HepG2 (cell line): Measurements from ENCODE around the gene GLS2. TPM values are rescaled to one million over a fixed set of nuclear protein-coding genes. Genes with fewer than 3 reads are reported as not detected.

Experiments
- CENPT ChIP-seq: sonication (generic); formaldehyde crosslinking; IDR thresholded peaks from 2 replicates; pipeline ENCODE4 v1.8.0; 2022; ENCODE audit warnings: low read depth, mild to moderate bottlenecking, moderate library complexity, missing genetic modification reagents
- HCFC1 ChIP-seq: fragments of 150-350 bp; IDR thresholded peaks from 2 replicates; pipeline ENCODE4 v1.6.1; 2014; ENCODE audit warnings: low read depth, low read length
- HNRNPH1 ChIP-seq: fragments of 200-400 bp; formaldehyde crosslinking; optimal IDR thresholded peaks from 2 replicates; pipeline ENCODE3; 2017; ENCODE audit warnings: mild to moderate bottlenecking, low read depth, low read length
- PHF21A ChIP-seq: sonication (generic); formaldehyde crosslinking; IDR thresholded peaks from 2 replicates; pipeline ENCODE4 v1.5.0; 2020; ENCODE audit warnings: mild to moderate bottlenecking, missing genetic modification reagents
- REXO4 ChIP-seq: sonication (generic); formaldehyde crosslinking; IDR thresholded peaks from 2 replicates; pipeline ENCODE4 v1.8.0; 2022; ENCODE audit warnings: missing genetic modification reagents, mild to moderate bottlenecking, borderline replicate concordance
- RFXANK ChIP-seq: IDR thresholded peaks from 2 replicates; pipeline ENCODE4 v1.6.1; 2016
- SMAD3 ChIP-seq: sonication (generic); formaldehyde crosslinking; IDR thresholded peaks from 2 replicates; pipeline ENCODE4 v1.4.0; 2020; ENCODE audit warnings: missing genetic modification reagents
- XRCC5 ChIP-seq: fragments of 200-400 bp; formaldehyde crosslinking; optimal IDR thresholded peaks from 2 replicates; pipeline ENCODE3; 2017; ENCODE audit warnings: mild to moderate bottlenecking, low read length
- ZNF232 ChIP-seq: sonication (generic); formaldehyde crosslinking; IDR thresholded peaks from 2 replicates; pipeline ENCODE4 v1.4.0; 2020; ENCODE audit warnings: missing genetic modification reagents, borderline replicate concordance
- ZNF256 ChIP-seq: sonication (generic); formaldehyde crosslinking; conservative IDR thresholded peaks from 2 replicates; pipeline ENCODE4 v1.4.0; 2020; ENCODE audit warnings: missing genetic modification reagents
- ZNF383 ChIP-seq: sonication (generic); formaldehyde crosslinking; IDR thresholded peaks from 2 replicates; pipeline ENCODE4 v1.4.0; 2020; ENCODE audit warnings: missing genetic modification reagents, mild to moderate bottlenecking, borderline replicate concordance
- ZNF737 ChIP-seq: sonication (generic); formaldehyde crosslinking; IDR thresholded peaks from 2 replicates; pipeline ENCODE4 v1.5.0; 2020; ENCODE audit warnings: missing genetic modification reagents, mild to moderate bottlenecking, borderline replicate concordance
- ZNF749 ChIP-seq: sonication (generic); formaldehyde crosslinking; IDR thresholded peaks from 2 replicates; pipeline ENCODE4 v1.8.0; 2022; ENCODE audit warnings: mild to moderate bottlenecking, missing genetic modification reagents, moderate library complexity, borderline replicate concordance
- ZNF775 ChIP-seq: sonication (generic); formaldehyde crosslinking; IDR thresholded peaks from 2 replicates; pipeline ENCODE4 v1.4.0; 2020; ENCODE audit warnings: missing genetic modification reagents, mild to moderate bottlenecking, moderate library complexity, borderline replicate concordance
- ZNF776 ChIP-seq: sonication (generic); formaldehyde crosslinking; IDR thresholded peaks from 2 replicates; pipeline ENCODE4 v1.4.0; 2020; ENCODE audit warnings: mild to moderate bottlenecking, missing genetic modification reagents
- polyA plus RNA-seq, 8 experiments: library from polyadenylated mRNA; depleted of rRNA in 3 of 8; stranded (reverse) in 7 of 8; unstranded in 1 of 8; fragments of >200 nt; fragmentation: Illumina TruSeq in 4 of 8; extraction: Trizol in 4 of 8; gene quantifications; 2 replicates each; pipeline versions ENCODE4 v1.2.1 to v1.2.3, GENCODE V29; 2011 to 2016; ENCODE audit warnings: low read depth in 4 of 8, missing spikeins in 1 of 8, mixed read lengths in 1 of 8; ENCODE audit not compliant: insufficient read depth in 1 of 8
- total RNA-seq, 5 experiments: library from RNA; depleted of rRNA; stranded (reverse); fragments of >200 nt; fragmentation: Illumina TruSeq; extraction: Trizol; gene quantifications; 2 replicates each; pipeline ENCODE4 v1.2.3, GENCODE V29; 2016; ENCODE audit warnings: low read depth in 1 of 5
- TF ChIP-seq, protein P1 (sequence below): sonication (generic); formaldehyde crosslinking; IDR thresholded peaks from 2 replicates; pipeline ENCODE4 v1.4.0; 2020; ENCODE audit warnings: missing genetic modification reagents
- TF ChIP-seq, protein P2 (sequence below): sonication (generic); formaldehyde crosslinking; IDR thresholded peaks from 2 replicates; pipeline ENCODE4 v1.8.1; 2022; ENCODE audit warnings: mild to moderate bottlenecking, missing genetic modification reagents
- TF ChIP-seq, protein P3 (sequence below): sonication (generic); formaldehyde crosslinking; IDR thresholded peaks from 2 replicates; pipeline ENCODE4 v1.4.0; 2020; ENCODE audit warnings: missing genetic modification reagents
- TF ChIP-seq, protein P4 (sequence below): sonication (generic); formaldehyde crosslinking; IDR thresholded peaks from 2 replicates; pipeline ENCODE4 v1.4.0; 2020; ENCODE audit warnings: missing genetic modification reagents, mild to moderate bottlenecking, borderline replicate concordance
- TF ChIP-seq, protein P5 (sequence below): sonication (generic); formaldehyde crosslinking; IDR thresholded peaks from 2 replicates; pipeline ENCODE4 v1.5.0; 2020; ENCODE audit warnings: missing genetic modification reagents
- TF ChIP-seq, protein P6 (sequence below): sonication (generic); formaldehyde crosslinking; conservative IDR thresholded peaks from 2 replicates; pipeline ENCODE4 v1.8.0; 2022; ENCODE audit warnings: low read depth, missing genetic modification reagents

Gene GLS2
- total and polyA plus RNA-seq, 2 of the 13 experiments (the other 11 are each of a cell fraction or from before 2014, with no cell fraction given), result 8.6 to 12.2 TPM

DNA sequence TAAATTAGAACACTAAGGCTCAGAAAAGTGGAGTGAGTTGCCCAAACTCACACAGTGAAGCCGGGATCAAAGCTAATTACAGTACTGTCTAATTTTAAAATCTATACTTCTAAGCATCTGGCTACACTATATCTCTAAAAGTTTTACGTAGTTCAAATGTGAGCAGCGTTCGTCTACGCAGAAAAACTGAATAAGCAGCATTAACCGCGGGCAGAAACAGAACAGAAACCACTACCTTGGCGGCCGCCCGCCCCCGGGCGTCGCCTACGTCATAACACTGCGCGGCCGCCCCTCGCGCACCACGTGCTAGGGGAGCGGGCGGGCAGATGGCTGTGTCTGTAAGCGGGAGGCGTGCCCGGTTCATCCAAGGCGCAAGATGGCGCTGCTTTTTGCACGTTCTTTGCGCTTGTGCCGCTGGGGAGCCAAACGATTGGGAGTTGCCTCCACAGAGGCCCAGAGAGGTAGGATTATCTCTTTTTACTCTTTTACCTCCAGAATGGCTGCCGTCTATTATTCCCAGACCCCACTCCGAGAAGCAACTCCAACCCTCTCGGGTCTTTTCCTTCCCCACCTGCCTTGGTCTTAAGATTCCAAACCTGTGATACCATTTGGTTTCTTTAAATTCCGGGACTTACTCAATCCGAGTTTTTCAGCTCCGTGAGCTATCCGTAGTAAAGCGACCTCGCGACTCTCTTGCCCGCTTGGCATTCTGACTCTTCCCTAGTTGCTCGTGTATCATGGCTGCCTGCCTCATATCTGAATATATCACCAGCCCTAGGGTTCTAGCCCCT lies 19.6 kb downstream of the GLS2 start, which contains the start of gene SPRYD4 (continued):
- TF ChIP-seq, protein P1, sequence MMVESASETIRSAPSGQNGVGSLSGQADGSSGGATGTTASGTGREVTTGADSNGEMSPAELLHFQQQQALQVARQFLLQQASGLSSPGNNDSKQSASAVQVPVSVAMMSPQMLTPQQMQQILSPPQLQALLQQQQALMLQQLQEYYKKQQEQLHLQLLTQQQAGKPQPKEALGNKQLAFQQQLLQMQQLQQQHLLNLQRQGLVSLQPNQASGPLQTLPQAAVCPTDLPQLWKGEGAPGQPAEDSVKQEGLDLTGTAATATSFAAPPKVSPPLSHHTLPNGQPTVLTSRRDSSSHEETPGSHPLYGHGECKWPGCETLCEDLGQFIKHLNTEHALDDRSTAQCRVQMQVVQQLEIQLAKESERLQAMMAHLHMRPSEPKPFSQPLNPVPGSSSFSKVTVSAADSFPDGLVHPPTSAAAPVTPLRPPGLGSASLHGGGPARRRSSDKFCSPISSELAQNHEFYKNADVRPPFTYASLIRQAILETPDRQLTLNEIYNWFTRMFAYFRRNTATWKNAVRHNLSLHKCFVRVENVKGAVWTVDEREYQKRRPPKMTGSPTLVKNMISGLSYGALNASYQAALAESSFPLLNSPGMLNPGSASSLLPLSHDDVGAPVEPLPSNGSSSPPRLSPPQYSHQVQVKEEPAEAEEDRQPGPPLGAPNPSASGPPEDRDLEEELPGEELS (CRISPR knock-in tag), result no peak
- TF ChIP-seq XRCC5, result peak; percentile 75
- no peak for TF ChIP-seq HNRNPH1
- TF ChIP-seq ZNF776 (CRISPR knock-in tag), result peak; percentile 47; the same call in 1 of the 2 replicates
- TF ChIP-seq, protein P2, sequence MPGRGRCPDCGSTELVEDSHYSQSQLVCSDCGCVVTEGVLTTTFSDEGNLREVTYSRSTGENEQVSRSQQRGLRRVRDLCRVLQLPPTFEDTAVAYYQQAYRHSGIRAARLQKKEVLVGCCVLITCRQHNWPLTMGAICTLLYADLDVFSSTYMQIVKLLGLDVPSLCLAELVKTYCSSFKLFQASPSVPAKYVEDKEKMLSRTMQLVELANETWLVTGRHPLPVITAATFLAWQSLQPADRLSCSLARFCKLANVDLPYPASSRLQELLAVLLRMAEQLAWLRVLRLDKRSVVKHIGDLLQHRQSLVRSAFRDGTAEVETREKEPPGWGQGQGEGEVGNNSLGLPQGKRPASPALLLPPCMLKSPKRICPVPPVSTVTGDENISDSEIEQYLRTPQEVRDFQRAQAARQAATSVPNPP, result no peak
- peak; percentile 83; the same call in 1 of the 2 replicates for TF ChIP-seq SMAD3 (CRISPR knock-in tag)
- TF ChIP-seq ZNF749 (CRISPR knock-in tag), result peak; percentile 62; the same call in 1 of the 2 replicates
- TF ChIP-seq, protein P3, sequence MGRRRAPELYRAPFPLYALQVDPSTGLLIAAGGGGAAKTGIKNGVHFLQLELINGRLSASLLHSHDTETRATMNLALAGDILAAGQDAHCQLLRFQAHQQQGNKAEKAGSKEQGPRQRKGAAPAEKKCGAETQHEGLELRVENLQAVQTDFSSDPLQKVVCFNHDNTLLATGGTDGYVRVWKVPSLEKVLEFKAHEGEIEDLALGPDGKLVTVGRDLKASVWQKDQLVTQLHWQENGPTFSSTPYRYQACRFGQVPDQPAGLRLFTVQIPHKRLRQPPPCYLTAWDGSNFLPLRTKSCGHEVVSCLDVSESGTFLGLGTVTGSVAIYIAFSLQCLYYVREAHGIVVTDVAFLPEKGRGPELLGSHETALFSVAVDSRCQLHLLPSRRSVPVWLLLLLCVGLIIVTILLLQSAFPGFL (CRISPR knock-in tag), result no peak
- TF ChIP-seq, protein P4, sequence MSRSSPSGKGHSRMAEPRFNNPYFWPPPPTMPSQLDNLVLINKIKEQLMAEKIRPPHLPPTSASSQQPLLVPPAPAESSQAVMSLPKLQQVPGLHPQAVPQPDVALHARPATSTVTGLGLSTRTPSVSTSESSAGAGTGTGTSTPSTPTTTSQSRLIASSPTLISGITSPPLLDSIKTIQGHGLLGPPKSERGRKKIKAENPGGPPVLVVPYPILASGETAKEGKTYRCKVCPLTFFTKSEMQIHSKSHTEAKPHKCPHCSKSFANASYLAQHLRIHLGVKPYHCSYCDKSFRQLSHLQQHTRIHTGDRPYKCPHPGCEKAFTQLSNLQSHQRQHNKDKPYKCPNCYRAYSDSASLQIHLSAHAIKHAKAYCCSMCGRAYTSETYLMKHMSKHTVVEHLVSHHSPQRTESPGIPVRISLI, result peak; percentile 36; the same call in 1 of the 2 replicates
- TF ChIP-seq HCFC1, result peak; percentile 64
- TF ChIP-seq ZNF383 (CRISPR knock-in tag), result 0 out of 2 replicates have a peak, but pooled peaks have one; percentile 31
- no peak for TF ChIP-seq ZNF737 (CRISPR knock-in tag)
- TF ChIP-seq ZNF256 (CRISPR knock-in tag), result 0 out of 2 replicates have a peak, but pooled peaks have one; percentile 21
- TF ChIP-seq, protein P5, sequence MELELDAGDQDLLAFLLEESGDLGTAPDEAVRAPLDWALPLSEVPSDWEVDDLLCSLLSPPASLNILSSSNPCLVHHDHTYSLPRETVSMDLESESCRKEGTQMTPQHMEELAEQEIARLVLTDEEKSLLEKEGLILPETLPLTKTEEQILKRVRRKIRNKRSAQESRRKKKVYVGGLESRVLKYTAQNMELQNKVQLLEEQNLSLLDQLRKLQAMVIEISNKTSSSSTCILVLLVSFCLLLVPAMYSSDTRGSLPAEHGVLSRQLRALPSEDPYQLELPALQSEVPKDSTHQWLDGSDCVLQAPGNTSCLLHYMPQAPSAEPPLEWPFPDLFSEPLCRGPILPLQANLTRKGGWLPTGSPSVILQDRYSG (CRISPR knock-in tag), result no peak
- peak; percentile 85; the same call in 1 of the 2 replicates for TF ChIP-seq ZNF232 (CRISPR knock-in tag)
- TF ChIP-seq PHF21A (CRISPR knock-in tag), result peak; percentile 62
- 0 out of 2 replicates have a peak, but pooled peaks have one; percentile 41 for TF ChIP-seq ZNF775
- TF ChIP-seq, protein P6, sequence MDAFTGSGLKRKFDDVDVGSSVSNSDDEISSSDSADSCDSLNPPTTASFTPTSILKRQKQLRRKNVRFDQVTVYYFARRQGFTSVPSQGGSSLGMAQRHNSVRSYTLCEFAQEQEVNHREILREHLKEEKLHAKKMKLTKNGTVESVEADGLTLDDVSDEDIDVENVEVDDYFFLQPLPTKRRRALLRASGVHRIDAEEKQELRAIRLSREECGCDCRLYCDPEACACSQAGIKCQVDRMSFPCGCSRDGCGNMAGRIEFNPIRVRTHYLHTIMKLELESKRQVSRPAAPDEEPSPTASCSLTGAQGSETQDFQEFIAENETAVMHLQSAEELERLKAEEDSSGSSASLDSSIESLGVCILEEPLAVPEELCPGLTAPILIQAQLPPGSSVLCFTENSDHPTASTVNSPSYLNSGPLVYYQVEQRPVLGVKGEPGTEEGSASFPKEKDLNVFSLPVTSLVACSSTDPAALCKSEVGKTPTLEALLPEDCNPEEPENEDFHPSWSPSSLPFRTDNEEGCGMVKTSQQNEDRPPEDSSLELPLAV (CRISPR knock-in tag), result 0 out of 2 replicates have a peak, but pooled peaks have one; percentile 3
- TF ChIP-seq RFXANK (CRISPR knock-in tag), result peak; percentile 57; the same call in 1 of the 2 replicates
- TF ChIP-seq CENPT, result no peak
- no peak for TF ChIP-seq REXO4 (CRISPR knock-in tag)
